Breast epithelium (tissue), 4 donors: ENCODE results near the gene ACOXL. TPM values are rescaled to one million over a fixed set of nuclear protein-coding genes. Genes with fewer than 3 reads are reported as not detected.

Experiments used
- DNase-seq, 2 donors: peaks; one replicate each; pipeline ENCODE4 v3.0.0-alpha.2; 2019; ENCODE audit warnings: low spot score in 2 of 2
- H3K27ac ChIP-seq, 2 donors: fragments of 200-600 bp; sonication (generic) in 1 of 2; one replicate each; pipeline ENCODE4 v1.5.1; 2016 to 2019; ENCODE audit warnings: mild to moderate bottlenecking in 1 of 2
- H3K27me3 ChIP-seq, 2 donors: fragments of 200-600 bp; sonication (generic) in 1 of 2; one replicate each; pipeline versions ENCODE4 v1.5.1 to v1.6.0; 2017 to 2019; ENCODE audit warnings: control low read depth in 1 of 2, mild to moderate bottlenecking in 1 of 2
- H3K36me3 ChIP-seq: fragments of 200-600 bp; one replicate; pipeline ENCODE4 v1.5.1; 2019
- H3K4me1 ChIP-seq, 2 donors: fragments of 200-600 bp; sonication (generic); one replicate each; pipeline ENCODE4 v1.5.1; 2016 to 2019; ENCODE audit warnings: control low read depth in 1 of 2
- H3K4me3 ChIP-seq, 3 donors: fragments of 200-600 bp; sonication (generic); 1 replicate in 2 of 3; 2 replicates in 1 of 3; pipeline ENCODE4 v1.5.1; 2016 to 2019; ENCODE audit warnings: mild to moderate bottlenecking in 3 of 3, moderate library complexity in 2 of 3
- H3K9me3 ChIP-seq, 2 donors: fragments of 200-600 bp; sonication (generic) in 1 of 2; one replicate each; pipeline ENCODE4 v1.5.1; 2016 to 2019; ENCODE audit warnings: control low read depth in 1 of 2
- POLR2A ChIP-seq: fragments of 450-650 bp; IDR thresholded peaks from one replicate; pipeline ENCODE4 v1.6.1; 2016; ENCODE audit warnings: antibody characterized with exemption, mild to moderate bottlenecking, moderate library complexity
- POLR2AphosphoS5 ChIP-seq, 3 donors: sonication (generic); formaldehyde crosslinking; IDR thresholded peaks; one replicate each; pipeline ENCODE4 v1.6.1; 2017; ENCODE audit warnings: antibody characterized with exemption in 3 of 3
- intact Hi-C: fragments of 100-400 bp; cut with DNase I; formaldehyde crosslinking; loops from one replicate; pipeline ENCODE4 v1.15.1; 2023; ENCODE audit warnings: low total_unique reads
- total RNA-seq, 3 donors: library from RNA; depleted of rRNA; stranded (reverse); fragments of >200 nt; gene quantifications; one replicate each; pipeline ENCODE4 v1.1.0, GENCODE V29; 2016
- TF ChIP-seq, protein P1 (sequence below), 3 donors: fragments of 450-650 bp; IDR thresholded peaks; one replicate each; pipeline ENCODE4 v1.5.1; 2016 to 2017; ENCODE audit warnings: antibody characterized with exemption in 3 of 3, mild to moderate bottlenecking in 3 of 3, moderate library complexity in 3 of 3

The ACOXL gene
- total RNA-seq, 3 donors from 2014 or later: not detected

DNA sequence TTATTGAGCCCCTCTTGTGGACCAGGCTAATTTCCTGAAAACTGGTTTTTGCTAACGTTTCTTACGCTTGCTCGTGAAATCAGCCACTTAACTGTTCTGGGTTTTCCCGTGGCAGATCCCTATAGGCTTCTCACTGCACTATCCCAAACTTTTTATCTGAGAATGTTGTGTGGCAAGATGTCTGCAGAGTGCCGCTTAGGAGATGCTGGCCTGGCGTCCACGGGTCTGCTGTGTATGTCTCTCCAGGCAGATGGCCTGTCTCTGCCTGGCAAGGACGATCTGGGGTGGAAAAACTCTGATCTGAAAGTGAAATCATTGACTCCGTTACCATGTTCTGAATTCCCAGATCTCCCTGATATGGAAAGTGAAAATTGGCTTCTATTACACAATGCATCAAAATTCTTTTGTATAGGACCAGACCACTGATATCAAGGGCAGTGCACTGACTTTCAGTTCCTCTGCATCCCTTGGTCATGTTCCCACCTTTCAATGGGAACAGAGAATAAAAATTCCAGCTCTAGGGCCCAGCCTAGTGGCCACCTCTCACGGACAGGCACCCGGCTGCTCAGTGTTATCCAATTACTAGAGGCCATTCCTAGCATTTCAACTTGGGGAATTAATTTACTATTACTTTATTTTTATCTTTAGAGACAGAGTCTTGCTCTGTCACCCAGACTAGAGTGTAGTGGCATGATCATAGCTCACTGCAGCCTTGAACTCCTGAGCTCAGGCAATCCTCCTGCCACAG is 154.6 kb downstream of the ACOXL start:
- Histone ChIP-seq H3K27ac (no peak overlapping the region), H3K27me3 (no peaks in the 10 kb centered on the region), H3K4me1 (no peaks in the 10 kb centered on the region), H3K36me3 (no peaks in the 10 kb centered on the region), H3K9me3 (no peaks in the 10 kb centered on the region), H3K4me3 (no peak overlapping the region)
- no peak for DNase-seq
- intact Hi-C loops: no loop called here
- TF ChIP-seq POLR2AphosphoS5 (IDR thresholded peaks at IDR 0.05): no peak
- TF ChIP-seq POLR2A: no peak
- TF ChIP-seq, protein P1, sequence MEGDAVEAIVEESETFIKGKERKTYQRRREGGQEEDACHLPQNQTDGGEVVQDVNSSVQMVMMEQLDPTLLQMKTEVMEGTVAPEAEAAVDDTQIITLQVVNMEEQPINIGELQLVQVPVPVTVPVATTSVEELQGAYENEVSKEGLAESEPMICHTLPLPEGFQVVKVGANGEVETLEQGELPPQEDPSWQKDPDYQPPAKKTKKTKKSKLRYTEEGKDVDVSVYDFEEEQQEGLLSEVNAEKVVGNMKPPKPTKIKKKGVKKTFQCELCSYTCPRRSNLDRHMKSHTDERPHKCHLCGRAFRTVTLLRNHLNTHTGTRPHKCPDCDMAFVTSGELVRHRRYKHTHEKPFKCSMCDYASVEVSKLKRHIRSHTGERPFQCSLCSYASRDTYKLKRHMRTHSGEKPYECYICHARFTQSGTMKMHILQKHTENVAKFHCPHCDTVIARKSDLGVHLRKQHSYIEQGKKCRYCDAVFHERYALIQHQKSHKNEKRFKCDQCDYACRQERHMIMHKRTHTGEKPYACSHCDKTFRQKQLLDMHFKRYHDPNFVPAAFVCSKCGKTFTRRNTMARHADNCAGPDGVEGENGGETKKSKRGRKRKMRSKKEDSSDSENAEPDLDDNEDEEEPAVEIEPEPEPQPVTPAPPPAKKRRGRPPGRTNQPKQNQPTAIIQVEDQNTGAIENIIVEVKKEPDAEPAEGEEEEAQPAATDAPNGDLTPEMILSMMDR (IDR thresholded peaks at IDR 0.05): no peak

DNA sequence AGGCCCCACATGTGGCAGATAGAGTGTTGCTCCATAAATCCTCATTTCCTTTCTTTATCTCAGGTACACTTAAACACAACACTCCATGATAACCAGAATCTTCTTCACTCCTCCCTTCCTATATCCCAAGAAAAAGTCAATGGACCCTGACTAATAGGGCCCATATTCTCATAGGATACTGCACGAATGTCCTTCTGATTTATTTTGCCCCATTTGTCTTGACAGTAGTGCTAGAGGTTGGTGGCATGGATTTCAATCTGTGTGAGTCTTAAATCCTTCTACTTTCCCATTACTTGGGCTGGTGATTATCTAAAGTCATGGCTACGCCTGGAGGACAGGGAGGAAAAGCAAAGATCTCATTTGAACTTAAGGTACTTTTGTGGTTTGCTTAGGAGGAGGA is 156.0 kb downstream of the ACOXL start:
- Histone ChIP-seq H3K4me1 (no peaks in the 10 kb centered on the region), H3K9me3 (no peaks in the 10 kb centered on the region), H3K27me3 (no peaks in the 10 kb centered on the region), H3K36me3 (no peaks in the 10 kb centered on the region), H3K4me3 (no peak overlapping the region), H3K27ac (no peak overlapping the region)
- TF ChIP-seq POLR2A (no peak), POLR2AphosphoS5 (IDR thresholded peaks at IDR 0.05) (no peak)
- TF ChIP-seq, protein P1 (IDR thresholded peaks at IDR 0.05): no peak
- intact Hi-C loops: no loop called here
- no peak for DNase-seq

DNA sequence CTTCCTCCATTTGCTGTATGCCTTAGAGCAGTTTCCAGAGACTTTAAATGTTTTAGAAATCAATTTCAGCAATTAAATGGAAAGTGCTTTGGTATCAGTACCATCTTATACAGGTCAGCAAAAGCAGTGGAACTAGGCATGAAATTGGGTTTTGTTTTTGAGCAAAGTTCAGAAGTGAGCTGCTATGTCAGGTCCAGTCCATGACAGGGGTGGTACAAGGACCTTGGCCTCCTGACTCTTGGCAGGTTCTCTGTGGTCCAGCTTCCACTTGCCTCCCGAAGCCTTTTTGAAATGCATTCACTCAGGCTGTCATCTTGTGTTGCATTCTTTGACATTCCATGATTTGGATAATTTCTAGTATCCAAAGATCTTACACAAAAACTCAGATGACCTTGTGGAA is 159.3 kb downstream of the ACOXL start:
- no peak overlapping the region for H3K4me3 ChIP-seq
- H3K9me3 ChIP-seq: peaks cover 0 to 13% of the 10 kb centered on the region in 2 donors
- TF ChIP-seq, protein P1 (IDR thresholded peaks at IDR 0.05): no peak
- no peak for TF ChIP-seq POLR2AphosphoS5 (IDR thresholded peaks at IDR 0.05)
- TF ChIP-seq POLR2A: no peak
- intact Hi-C loops: no loop called here
- no peak for DNase-seq
- no peak overlapping the region for H3K27ac ChIP-seq
- no peaks in the 10 kb centered on the region for H3K36me3 ChIP-seq
- no peaks in the 10 kb centered on the region for H3K27me3 ChIP-seq
- no peaks in the 10 kb centered on the region for H3K4me1 ChIP-seq

DNA sequence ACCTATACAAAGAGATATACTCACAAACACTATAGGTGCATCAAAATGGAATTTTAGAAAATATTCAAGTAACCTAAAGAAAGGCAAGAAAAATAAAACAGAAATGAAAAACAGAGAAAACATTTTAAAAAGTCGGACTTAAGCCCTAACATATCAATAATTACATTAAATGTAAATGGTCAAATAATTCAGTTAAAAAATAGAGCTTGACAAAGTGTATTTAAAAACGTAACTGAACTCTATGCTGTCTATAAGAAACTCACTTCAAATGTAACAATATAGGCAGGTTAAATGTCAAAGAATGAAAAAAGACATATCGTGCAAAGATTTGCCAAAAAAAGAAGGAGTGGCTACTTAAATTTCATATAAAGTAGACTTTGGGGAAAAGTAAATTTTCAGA is 163.9 kb downstream of the ACOXL start:
- Histone ChIP-seq H3K36me3 (no peaks in the 10 kb centered on the region), H3K4me1 (no peaks in the 10 kb centered on the region), H3K27me3 (no peaks in the 10 kb centered on the region), H3K27ac (no peak overlapping the region), H3K4me3 (no peak overlapping the region), H3K9me3 (peaks cover 0 to 14% of the 10 kb centered on the region in 2 donors)
- TF ChIP-seq POLR2AphosphoS5 (IDR thresholded peaks at IDR 0.05) (no peak), POLR2A (no peak)
- TF ChIP-seq, protein P1 (IDR thresholded peaks at IDR 0.05): no peak
- intact Hi-C loops: no loop called here
- DNase-seq: no peak

DNA sequence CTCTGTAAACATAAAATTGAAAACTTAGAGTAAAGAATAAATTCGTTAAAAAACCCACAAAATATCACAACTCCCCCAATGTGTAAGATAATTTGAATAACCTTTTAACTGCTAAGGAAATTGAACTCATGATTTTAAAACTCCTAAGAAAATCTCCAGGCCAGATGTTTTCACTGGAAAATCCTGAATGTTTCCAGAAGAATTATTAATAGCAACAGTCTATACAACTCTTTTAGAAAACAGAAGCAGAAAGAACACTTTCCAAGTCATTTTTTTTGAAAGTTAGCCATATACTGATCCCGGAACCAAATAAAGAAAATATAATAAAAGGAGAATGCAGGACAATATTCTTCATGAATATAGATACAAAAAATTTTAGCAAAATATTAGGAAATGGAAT is 165.6 kb downstream of the ACOXL start:
- Histone ChIP-seq H3K4me1 (no peaks in the 10 kb centered on the region), H3K9me3 (peaks cover 0 to 14% of the 10 kb centered on the region in 2 donors), H3K36me3 (no peaks in the 10 kb centered on the region), H3K27ac (no peak overlapping the region), H3K4me3 (no peak overlapping the region), H3K27me3 (no peaks in the 10 kb centered on the region)
- TF ChIP-seq, protein P1 (IDR thresholded peaks at IDR 0.05): no peak
- TF ChIP-seq POLR2A: no peak
- TF ChIP-seq POLR2AphosphoS5 (IDR thresholded peaks at IDR 0.05): no peak
- no peak for DNase-seq
- intact Hi-C loops: no loop called here
